Endothelial cell of umbilical vein (primary cell): Measurements from ENCODE around the gene MAP4K3. TPM values are rescaled to one million over a fixed set of nuclear protein-coding genes. Genes with fewer than 3 reads are reported as not detected.

Source experiments
- BruUV-seq: library from RNA; stranded (reverse); fragments of 400-500 nt; replicated peaks from 2 replicates; lab custom pipeline; 2021; lab: Mats Ljungman, UMichigan
- CTCF ChIA-PET: fragments of 300-600, 350-600 bp; sonication (Branson Sonifier 250); formaldehyde crosslinking; loops from one replicate; lab custom pipeline; 2021; ENCODE audit warnings: antibody characterized with exemption, inconsistent platforms; lab: Charles Lee
- POLR2A ChIA-PET: fragments of 300-600, 350-600 bp; sonication (Branson Sonifier 250); formaldehyde crosslinking; loops from one replicate; lab custom pipeline; 2021; ENCODE audit warnings: antibody characterized with exemption, inconsistent platforms; lab: Charles Lee
- DNase-seq: peaks from one replicate; pipeline ENCODE4 v3.0.0-alpha.2; 2011; ENCODE audit warnings: low read depth, low spot score
- FAIRE-seq: peaks from 2 replicates; lab custom pipeline; 2011; peaks lifted over from hg19 to GRCh38; lab: Jason Lieb, UNC
- H2AFZ ChIP-seq: 2 replicates; pipeline ENCODE4 v1.6.0; 2012; ENCODE audit warnings: low read depth, low read length, control low read depth, inconsistent platforms
- H3K27ac ChIP-seq: 2 replicates; pipeline ENCODE4 v1.5.1; 2011; ENCODE audit warnings: low read depth, mild to moderate bottlenecking, control low read depth, low read length, moderate library complexity; ENCODE audit not compliant: insufficient read depth
- H3K27me3 ChIP-seq, 2 experiments: 2 replicates each; pipeline versions ENCODE4 v1.6.0 to v1.6.1; 2011; ENCODE audit warnings: low read length in 2 of 2, mixed read lengths in 1 of 2; ENCODE audit not compliant: control insufficient read depth in 2 of 2, insufficient read depth in 2 of 2
- H3K36me3 ChIP-seq, 2 experiments: 2 replicates in 1 of 2; 3 replicates in 1 of 2; pipeline ENCODE4 v1.5.1; 2011; ENCODE audit warnings: low read length in 2 of 2, mild to moderate bottlenecking in 1 of 2, moderate library complexity in 1 of 2; ENCODE audit not compliant: control insufficient read depth in 2 of 2, insufficient read depth in 2 of 2; ENCODE audit errors: extremely low read depth in 1 of 2
- H3K4me1 ChIP-seq: 3 replicates; pipeline ENCODE4 v1.5.1; 2011; ENCODE audit warnings: mild to moderate bottlenecking, low read length; ENCODE audit not compliant: control insufficient read depth, insufficient read depth; ENCODE audit errors: extremely low read depth
- H3K4me2 ChIP-seq: 2 replicates; pipeline ENCODE4 v1.6.1; 2011; ENCODE audit warnings: low read length, control low read depth, mixed read lengths; ENCODE audit not compliant: insufficient read depth
- H3K4me3 ChIP-seq, 3 experiments: fragments of 200-600 bp in 1 of 3; sonication (generic), shearing (Covaris generic) in 1 of 3; replicated peaks in 1 of 3; 2 replicates each; pipeline ENCODE4 v1.5.1; 2011 to 2016; ENCODE audit warnings: control low read depth in 3 of 3, low read length in 3 of 3, mild to moderate bottlenecking in 2 of 3, inconsistent platforms in 1 of 3, low read depth in 1 of 3, moderate library complexity in 1 of 3; ENCODE audit not compliant: insufficient read depth in 1 of 3
- H3K79me2 ChIP-seq: 2 replicates; pipeline ENCODE4 v1.6.0; 2012; ENCODE audit warnings: low read length, inconsistent platforms; ENCODE audit not compliant: control insufficient read depth, insufficient read depth
- H3K9ac ChIP-seq: replicated peaks from 2 replicates; pipeline ENCODE3; 2011; ENCODE audit warnings: low read length, control low read depth; ENCODE audit not compliant: insufficient read depth; ENCODE audit errors: extremely low read depth
- H3K9me1 ChIP-seq: replicated peaks from 3 replicates; pipeline ENCODE4 v1.6.0; 2011; ENCODE audit warnings: mild to moderate bottlenecking, low read length; ENCODE audit not compliant: control insufficient read depth, insufficient read depth; ENCODE audit errors: extremely low read depth
- H3K9me3 ChIP-seq: replicated peaks from 2 replicates; pipeline ENCODE4 v1.5.1; 2012; ENCODE audit warnings: low read length, inconsistent platforms; ENCODE audit not compliant: control insufficient read depth, insufficient read depth
- H4K20me1 ChIP-seq: replicated peaks from 2 replicates; pipeline ENCODE3; 2011; ENCODE audit warnings: mild to moderate bottlenecking, low read length; ENCODE audit not compliant: control insufficient read depth, insufficient read depth; ENCODE audit errors: extremely low read depth
- EZH2 ChIP-seq: IDR thresholded peaks from 2 replicates; pipeline ENCODE4 v1.6.1; 2012; ENCODE audit warnings: borderline replicate concordance, low read depth, mild to moderate bottlenecking, moderate library complexity, low read length, inconsistent platforms; ENCODE audit not compliant: severe bottlenecking
- FOS ChIP-seq: IDR thresholded peaks from 2 replicates; pipeline ENCODE4 v1.6.1; 2011; ENCODE audit warnings: mild to moderate bottlenecking, low read length, moderate library complexity, borderline replicate concordance; ENCODE audit not compliant: insufficient read depth
- GATA2 ChIP-seq: IDR thresholded peaks from 2 replicates; pipeline ENCODE4 v1.7.0; 2011; ENCODE audit warnings: low read depth, mild to moderate bottlenecking, moderate library complexity, mixed read lengths, low read length; ENCODE audit not compliant: insufficient read length, insufficient read depth
- JUN ChIP-seq: IDR thresholded peaks from 2 replicates; pipeline ENCODE4 v1.6.1; 2011; ENCODE audit warnings: borderline replicate concordance, low read depth; ENCODE audit not compliant: insufficient read length, insufficient read depth
- MYC ChIP-seq: IDR thresholded peaks from one replicate; pipeline ENCODE4 v1.6.1; 2011; ENCODE audit warnings: mild to moderate bottlenecking, low read depth, low read length
- POLR2A ChIP-seq: IDR thresholded peaks from 2 replicates; pipeline ENCODE4 v1.6.1; 2012; ENCODE audit warnings: low read depth, mild to moderate bottlenecking, control low read depth, low read length
- POLR2AphosphoS5 ChIP-seq: IDR thresholded peaks from 2 replicates; pipeline ENCODE4 v1.6.1; 2012; ENCODE audit warnings: low read depth, mild to moderate bottlenecking, control low read depth, low read length, moderate library complexity; ENCODE audit not compliant: insufficient read depth
- dilution Hi-C: fragments of 300-500 bp; cut with MboI; formaldehyde crosslinking; loops from one replicate; pipeline ENCODE4 v1.15.0; 2019; ENCODE audit warnings: low sequenced_read_pairs; ENCODE audit not compliant: extremely low pct_ligation_motif_present
- intact Hi-C: fragments of 100-400 bp; cut with micrococcal nuclease; formaldehyde crosslinking; loops from one replicate; pipeline ENCODE4 v1.10.0; 2022
- polyA plus RNA-seq, 4 experiments: library from polyadenylated mRNA; depleted of rRNA in 3 of 4; stranded (reverse) in 3 of 4; unstranded in 1 of 4; fragments of >200 nt; gene quantifications; 2 replicates each; pipeline versions ENCODE4 v1.2.1 to v1.2.3, GENCODE V29; 2011 to 2012; ENCODE audit warnings: missing spikeins in 1 of 4
- total RNA-seq: library from RNA; stranded (reverse); gene quantifications from 2 replicates; pipeline ENCODE4 v1.2.3, GENCODE V29; 2021
- TF ChIP-seq, protein P1 (sequence below), 2 donors: IDR thresholded peaks; 1 replicate in 1 of 2; 2 replicates in 1 of 2; pipeline ENCODE4 v1.5.1; 2011; ENCODE audit warnings: low read length in 2 of 2, mild to moderate bottlenecking in 2 of 2, moderate library complexity in 2 of 2, control low read depth in 1 of 2, inconsistent platforms in 1 of 2, low read depth in 1 of 2; ENCODE audit not compliant: insufficient read depth in 1 of 2; ENCODE audit errors: extremely low read depth in 1 of 2
- TF ChIP-seq, protein P2 (sequence below): IDR thresholded peaks from 2 replicates; pipeline ENCODE4 v1.6.1; 2011; ENCODE audit not compliant: insufficient read depth, insufficient read length

The MAP4K3 gene
- total and polyA plus RNA-seq, 2 donors (not counting 3 experiments of a cell fraction or from before 2014, with no cell fraction given) = 8.0 to 45.9 TPM

DNA sequence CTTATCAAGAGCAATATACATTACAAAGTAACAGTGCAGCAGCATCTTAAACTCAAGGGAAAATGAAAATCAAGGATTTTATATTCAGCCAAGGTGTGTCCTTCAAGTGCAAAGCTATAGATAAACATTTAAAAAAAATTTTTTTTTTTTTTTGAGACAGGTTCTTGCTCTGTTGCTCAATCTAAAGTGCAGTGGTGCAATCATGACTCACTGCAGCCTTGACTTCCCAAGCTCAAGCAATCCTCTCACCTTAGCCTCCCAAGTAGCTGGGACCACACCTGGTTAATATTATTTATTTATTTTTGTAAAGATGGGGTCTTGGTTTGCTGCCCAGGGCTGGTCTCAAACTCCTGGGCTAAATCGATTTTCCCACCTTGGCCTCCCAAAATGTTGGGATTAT, 202.3 kb downstream of the MAP4K3 start:
- dilution Hi-C loops (loop anchor here (25.0 kb wide), 1 partner anchor 172 kb away; no protein-coding TSS in a partner anchor), intact Hi-C loops (no loop called here)
- DNase-seq = no peak
- POLR2A ChIA-PET = no interaction called here
- H3K9ac ChIP-seq = no peak overlapping the region
- H2AFZ ChIP-seq = no peak overlapping the region
- no peak overlapping the region for H3K4me3 ChIP-seq
- no peak for FAIRE-seq
- H3K27ac ChIP-seq = no peak overlapping the region
- H3K79me2 ChIP-seq = no peaks in the 10 kb centered on the region
- H3K4me2 ChIP-seq = no peak overlapping the region
- no peaks in the 10 kb centered on the region for H4K20me1 ChIP-seq
- H3K9me1 ChIP-seq = no peaks in the 10 kb centered on the region
- no TSS peak for BruUV-seq
- no peaks in the 10 kb centered on the region for H3K27me3 ChIP-seq
- CTCF ChIA-PET = interaction anchor here (0.9 to 2.5 kb wide), 3 partner anchors 11 to 288 kb away, joined by 3 to 15 read pairs (median 3); no protein-coding TSS in a partner anchor
- no peaks in the 10 kb centered on the region for H3K36me3 ChIP-seq
- TF ChIP-seq, protein P1, sequence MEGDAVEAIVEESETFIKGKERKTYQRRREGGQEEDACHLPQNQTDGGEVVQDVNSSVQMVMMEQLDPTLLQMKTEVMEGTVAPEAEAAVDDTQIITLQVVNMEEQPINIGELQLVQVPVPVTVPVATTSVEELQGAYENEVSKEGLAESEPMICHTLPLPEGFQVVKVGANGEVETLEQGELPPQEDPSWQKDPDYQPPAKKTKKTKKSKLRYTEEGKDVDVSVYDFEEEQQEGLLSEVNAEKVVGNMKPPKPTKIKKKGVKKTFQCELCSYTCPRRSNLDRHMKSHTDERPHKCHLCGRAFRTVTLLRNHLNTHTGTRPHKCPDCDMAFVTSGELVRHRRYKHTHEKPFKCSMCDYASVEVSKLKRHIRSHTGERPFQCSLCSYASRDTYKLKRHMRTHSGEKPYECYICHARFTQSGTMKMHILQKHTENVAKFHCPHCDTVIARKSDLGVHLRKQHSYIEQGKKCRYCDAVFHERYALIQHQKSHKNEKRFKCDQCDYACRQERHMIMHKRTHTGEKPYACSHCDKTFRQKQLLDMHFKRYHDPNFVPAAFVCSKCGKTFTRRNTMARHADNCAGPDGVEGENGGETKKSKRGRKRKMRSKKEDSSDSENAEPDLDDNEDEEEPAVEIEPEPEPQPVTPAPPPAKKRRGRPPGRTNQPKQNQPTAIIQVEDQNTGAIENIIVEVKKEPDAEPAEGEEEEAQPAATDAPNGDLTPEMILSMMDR (IDR thresholded peaks at IDR 0.05; ENCODE audit: extremely low read depth in 1 of 2, insufficient read depth in 1 of 2, low read depth in 1 of 2, low read length in 2 of 2) = no peak
- no peak for TF ChIP-seq JUN
- TF ChIP-seq POLR2A = no peak
- TF ChIP-seq EZH2 = no peak
- TF ChIP-seq GATA2 = no peak
- TF ChIP-seq, protein P2, sequence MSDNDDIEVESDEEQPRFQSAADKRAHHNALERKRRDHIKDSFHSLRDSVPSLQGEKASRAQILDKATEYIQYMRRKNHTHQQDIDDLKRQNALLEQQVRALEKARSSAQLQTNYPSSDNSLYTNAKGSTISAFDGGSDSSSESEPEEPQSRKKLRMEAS = no peak
- no peak for TF ChIP-seq FOS
- no peak for TF ChIP-seq POLR2AphosphoS5
- TF ChIP-seq MYC = no peak
- no peaks in the 10 kb centered on the region for H3K4me1 ChIP-seq
- H3K9me3 ChIP-seq = no peaks in the 10 kb centered on the region
